ENCODE results near the gene MCIDAS.

GRCh38 chr5:55211184-55211874, 15.8 kb downstream of the MCIDAS start:
- TF ChIP-seq CTCF (IDR thresholded peaks at IDR 0.05), result no peak
- no peak for TF ChIP-seq POLR2A (IDR thresholded peaks at IDR 0.05)

All from adrenal gland (tissue), 5 donors.